A549 (cell line): ENCODE results near the gene UNC5A. TPM values are rescaled to one million over a fixed set of nuclear protein-coding genes. Genes with fewer than 3 reads are reported as not detected.

Experiments
- ATAC-seq, 2 experiments: fragments of 200-7000 bp in 1 of 2; fragments of >200 bp in 1 of 2; cut with Nextera tagmentation in 1 of 2; cut with Tn5 transposase in 1 of 2; 3 replicates each; pipeline versions ENCODE4 v1.8.0 to v1.9.1; 2018 to 2020; ENCODE audit warnings: mild to moderate bottlenecking in 1 of 2, moderate library complexity in 1 of 2
- CTCF ChIA-PET: fragments of 300-600 bp; sonication (Branson Sonifier 250); formaldehyde crosslinking; extraction: SDS; loops from one replicate; lab custom pipeline; 2021; ENCODE audit warnings: antibody characterized with exemption, inconsistent platforms; lab: Yijun Ruan, JAX
- POLR2A ChIA-PET: fragments of 350-600 bp; formaldehyde crosslinking; extraction: SDS; loops from one replicate; lab custom pipeline; 2021; ENCODE audit warnings: antibody characterized with exemption, inconsistent platforms; lab: Yijun Ruan, JAX
- DNase-seq, 2 experiments: peaks; one replicate each; pipeline versions ENCODE4 v3.0.0 to v3.0.0-alpha.2; 2011 to 2016; ENCODE audit warnings: low read depth in 1 of 2, low spot score in 1 of 2
- FAIRE-seq: peaks from 2 replicates; lab custom pipeline; 2011; peaks lifted over from hg19 to GRCh38; lab: Jason Lieb, UNC
- H3K27ac ChIP-seq, 2 experiments: fragments of >200 bp; sonication (Bioruptor Twin); formaldehyde crosslinking; 3 replicates each; pipeline ENCODE4 v1.5.1; 2016 to 2017
- H3K4me1 ChIP-seq: fragments of >200 bp; sonication (Bioruptor Twin); formaldehyde crosslinking; 3 replicates; pipeline ENCODE4 v1.6.1; 2016
- H3K4me2 ChIP-seq: fragments of >200 bp; sonication (Bioruptor Twin); formaldehyde crosslinking; 3 replicates; pipeline ENCODE4 v1.6.1; 2016
- H3K4me3 ChIP-seq: fragments of >200 bp; sonication (Bioruptor Twin); formaldehyde crosslinking; 3 replicates; pipeline ENCODE4 v1.5.1; 2016
- H3K9me3 ChIP-seq: fragments of >200 bp; sonication (Bioruptor Twin); formaldehyde crosslinking; 3 replicates; pipeline ENCODE4 v1.6.1; 2016
- BHLHE40 ChIP-seq: IDR thresholded peaks from 2 replicates; pipeline ENCODE4 v1.6.1; 2012; ENCODE audit warnings: low read depth, low read length, inconsistent platforms
- CBX8 ChIP-seq: fragments of 200-600 bp; sonication (generic); IDR thresholded peaks from 2 replicates; pipeline ENCODE4 v1.6.1; 2016
- CHD2 ChIP-seq: fragments of 150-350 bp; IDR thresholded peaks from 2 replicates; pipeline ENCODE4 v1.6.1; 2014; ENCODE audit warnings: low read length; ENCODE audit not compliant: partially characterized antibody
- ELK1 ChIP-seq: fragments of 150-350 bp; IDR thresholded peaks from 2 replicates; pipeline ENCODE4 v1.6.1; 2014; ENCODE audit warnings: low read depth, mild to moderate bottlenecking, low read length
- EP300 ChIP-seq, 2 experiments: fragments of >200 bp; sonication (Bioruptor Twin); formaldehyde crosslinking; IDR thresholded peaks; 2 replicates in 1 of 2; 3 replicates in 1 of 2; pipeline ENCODE4 v1.6.1; 2016 to 2017
- FOSB ChIP-seq: fragments of 250-450 bp; sonication (Bioruptor Pico); IDR thresholded peaks from 2 replicates; pipeline ENCODE4 v1.5.0; 2020; ENCODE audit warnings: mild to moderate bottlenecking, moderate library complexity
- GATA3 ChIP-seq: IDR thresholded peaks from 2 replicates; pipeline ENCODE4 v1.6.1; 2012; ENCODE audit warnings: borderline replicate concordance
- HES2 ChIP-seq: fragments of >200 bp; sonication (Bioruptor Twin); formaldehyde crosslinking; IDR thresholded peaks from 2 replicates; pipeline ENCODE4 v1.6.1; 2016
- HEYL ChIP-seq: fragments of 250-450 bp; sonication (Bioruptor Pico); IDR thresholded peaks from 2 replicates; pipeline ENCODE4 v1.8.0; 2021; ENCODE audit warnings: mild to moderate bottlenecking, moderate library complexity
- HMGXB4 ChIP-seq: fragments of 250-450 bp; sonication (Bioruptor Pico); IDR thresholded peaks from 2 replicates; pipeline ENCODE4 v1.5.0; 2021; ENCODE audit warnings: mild to moderate bottlenecking, moderate library complexity, borderline replicate concordance
- HOXB13 ChIP-seq: fragments of 250-450 bp; sonication (Bioruptor Pico); IDR thresholded peaks from 2 replicates; pipeline ENCODE4 v1.5.0; 2020; ENCODE audit warnings: low read depth, mild to moderate bottlenecking, moderate library complexity
- JUN ChIP-seq, 2 experiments: fragments of >200 bp; sonication (Bioruptor Twin); formaldehyde crosslinking; IDR thresholded peaks; 2 replicates in 1 of 2; 3 replicates in 1 of 2; pipeline ENCODE4 v1.6.1; 2016 to 2017
- MAFK ChIP-seq: fragments of 450-650 bp; IDR thresholded peaks from 2 replicates; pipeline ENCODE4 v1.6.1; 2014; ENCODE audit not compliant: partially characterized antibody
- MAZ ChIP-seq: fragments of 150-350 bp; IDR thresholded peaks from 2 replicates; pipeline ENCODE4 v1.6.1; 2014; ENCODE audit warnings: antibody characterized with exemption, low read depth, low read length, borderline replicate concordance
- PBX3 ChIP-seq: IDR thresholded peaks from 2 replicates; pipeline ENCODE4 v1.6.1; 2012
- SREBF2 ChIP-seq: fragments of 450-650 bp; IDR thresholded peaks from 2 replicates; pipeline ENCODE4 v1.6.1; 2014; ENCODE audit warnings: mild to moderate bottlenecking, moderate library complexity
- TP53 ChIP-seq: fragments of 250-450 bp; sonication (Bioruptor Pico); IDR thresholded peaks from 2 replicates; pipeline ENCODE4 v1.5.0; 2021; ENCODE audit warnings: mild to moderate bottlenecking, moderate library complexity
- ZFP36 ChIP-seq: fragments of 450-650 bp; IDR thresholded peaks from 2 replicates; pipeline ENCODE4 v1.6.1; 2014; ENCODE audit warnings: borderline replicate concordance; ENCODE audit not compliant: partially characterized antibody
- ZSCAN20 ChIP-seq: fragments of 250-450 bp; sonication (Bioruptor Pico); IDR thresholded peaks from 2 replicates; pipeline ENCODE4 v1.8.0; 2022; ENCODE audit warnings: mild to moderate bottlenecking, moderate library complexity
- WGBS: methylation state at CpG from one replicate; pipeline ENCODE4 v1.1.6; 2017; ENCODE audit errors: missing lambda C conversion rate; 5-methylcytosine and 5-hydroxymethylcytosine counted together
- polyA plus RNA-seq, 4 experiments: library from polyadenylated mRNA; depleted of rRNA in 3 of 4; stranded (reverse); fragments of >200 nt; fragmentation: RNase III in 1 of 4; extraction: RNeasy Plus Mini Kit Qiagen cat#74134 plus additional on column Dnase treatment in 1 of 4; gene quantifications; 2 replicates in 3 of 4; 3 replicates in 1 of 4; pipeline ENCODE4 v1.2.3, GENCODE V29; 2011 to 2017

Gene UNC5A
- polyA plus RNA-seq, 2 of the 4 experiments (the other 2 are of a cell fraction): 0.03 to 0.14 TPM

- H3K4me3 ChIP-seq: no peak overlapping the region
- peak in 1 of 2 experiments; percentile 36; a peak in 2 of 6 replicates for ATAC-seq
- 30% methylated on average over 9 of the region's 9 CpGs for WGBS
- no peak for FAIRE-seq
- peak overlapping the region; percentile 37; the same call in 2 of the 3 replicates for H3K4me2 ChIP-seq
- H3K9me3 ChIP-seq: peaks cover 26% of the 10 kb centered on the region
- CTCF ChIA-PET: interaction anchor here (1.0 kb wide), 1 partner anchor 9 kb away, joined by 4 read pairs; no protein-coding TSS in a partner anchor
- TF ChIP-seq TP53 (CRISPR knock-in tag): no peak
- peak; percentile 32 for TF ChIP-seq MAFK
- TF ChIP-seq CHD2: no peak
- TF ChIP-seq MAZ: no peak
- no peak for TF ChIP-seq HMGXB4
- TF ChIP-seq JUN (IDR thresholded peaks at IDR 0.05): no peak
- no peak for TF ChIP-seq EP300 (IDR thresholded peaks at IDR 0.05)
- TF ChIP-seq ELK1: no peak
- no peak overlapping the region for H3K27ac ChIP-seq
- no peak for DNase-seq
- H3K4me1 ChIP-seq: 0 out of 3 replicates have a peak, but pooled peaks cover 3% of the 10 kb centered on the region
- POLR2A ChIA-PET: no interaction called here
These were observed 47.9 kb upstream of the UNC5A start for GRCh38 chr5:176762489-176762888.

- WGBS: 75% methylated on average over 1 of the region's 1 CpG
- Histone ChIP-seq H3K4me3 (no peak overlapping the region), H3K4me1 (0 out of 3 replicates have a peak, but pooled peaks cover 3% of the 10 kb centered on the region), H3K4me2 (no peak overlapping the region), H3K9me3 (peaks cover 25% of the 10 kb centered on the region)
- CTCF ChIA-PET: interaction anchor here (0.7 to 1.4 kb wide), 3 partner anchors 46 to 105 kb away, joined by 3 read pairs; no protein-coding TSS in a partner anchor
- ATAC-seq (no peak), DNase-seq (no peak), FAIRE-seq (no peak)
- TF ChIP-seq EP300 (IDR thresholded peaks at IDR 0.05): no peak
- no peak for TF ChIP-seq HES2
- TF ChIP-seq SREBF2: no peak
- TF ChIP-seq CBX8: no peak
- TF ChIP-seq HOXB13: no peak
- no peak for TF ChIP-seq ZFP36
- no peak for TF ChIP-seq HEYL (CRISPR knock-in tag)
- no peak for TF ChIP-seq FOSB (CRISPR knock-in tag)
- no peak for TF ChIP-seq PBX3
- no peak for TF ChIP-seq HMGXB4
- no peak for TF ChIP-seq ZSCAN20 (CRISPR knock-in tag)
- TF ChIP-seq BHLHE40: no peak
- no peak for TF ChIP-seq GATA3
- TF ChIP-seq, all 56 proteins: peak for 0
- POLR2A ChIA-PET: no interaction called here
- H3K27ac ChIP-seq: no peak overlapping the region
These were observed 44.7 kb upstream of the UNC5A start for GRCh38 chr5:176765687-176766086.
